Stimulated activated CD4-positive, alpha-beta T cell treated with anti-CD3 and anti-CD28 coated beads, Interleukin-1b, Interleukin-23, amount 100 ng/mL, for 1 hour (primary cell): Measurements from ENCODE around the gene VANGL2.

Source experiments
- DNase-seq, 2 donors: peaks; one replicate each; pipeline ENCODE4 v3.0.0-alpha.2; 2020; ENCODE audit warnings: low read depth in 2 of 2

The VANGL2 gene

DNA sequence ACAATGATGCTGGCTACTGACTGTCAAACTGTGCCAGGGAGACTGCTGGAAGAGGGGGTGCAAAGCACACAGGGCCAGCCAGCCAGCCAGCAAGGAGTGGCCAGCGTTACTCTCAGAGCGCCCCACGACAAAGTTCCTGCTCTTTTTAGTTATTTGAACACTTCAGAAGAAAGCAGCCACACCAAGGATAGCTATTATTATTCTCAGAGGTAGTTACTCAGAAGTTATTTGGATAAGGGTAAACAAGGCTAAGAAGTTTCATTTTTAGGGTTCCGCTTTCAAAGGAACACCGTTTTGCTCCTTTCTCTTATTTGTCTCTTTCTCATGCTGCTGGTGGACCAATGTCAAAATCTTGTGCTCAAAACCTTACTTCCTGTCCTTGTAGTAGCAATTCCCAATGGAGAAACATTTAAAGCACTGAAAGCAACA lies 59.9 kb downstream of the VANGL2 start:
- DNase-seq: no peak

DNA sequence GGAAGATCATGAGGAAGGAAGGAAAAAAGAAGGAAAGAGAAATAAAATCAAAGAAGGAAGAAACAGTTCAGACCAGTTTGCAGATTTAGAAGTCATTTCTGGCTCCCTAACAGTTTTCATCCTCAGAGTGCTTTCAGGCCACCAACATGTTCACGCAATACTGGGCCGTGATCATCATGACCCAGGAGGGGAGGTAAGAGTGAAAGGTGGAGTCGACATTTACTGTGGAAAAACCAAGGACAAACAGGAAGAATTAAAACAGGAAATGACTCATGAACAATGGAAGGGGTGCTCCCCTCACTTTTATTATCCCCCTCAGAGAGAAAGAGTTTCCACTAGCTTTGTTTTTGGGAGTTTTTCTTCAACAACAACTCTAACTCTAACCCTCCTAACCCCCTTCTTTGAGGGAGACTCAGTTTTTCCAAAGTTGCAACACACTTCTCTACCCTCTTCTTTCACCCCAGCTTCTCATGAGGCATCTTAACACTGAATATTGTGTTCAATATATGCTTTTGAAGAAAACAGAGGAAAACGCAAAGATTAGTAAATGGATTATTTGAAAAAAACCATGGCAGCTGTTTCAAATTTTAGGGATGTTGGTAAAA lies 60.4 kb downstream of the VANGL2 start:
- DNase-seq: no peak

DNA sequence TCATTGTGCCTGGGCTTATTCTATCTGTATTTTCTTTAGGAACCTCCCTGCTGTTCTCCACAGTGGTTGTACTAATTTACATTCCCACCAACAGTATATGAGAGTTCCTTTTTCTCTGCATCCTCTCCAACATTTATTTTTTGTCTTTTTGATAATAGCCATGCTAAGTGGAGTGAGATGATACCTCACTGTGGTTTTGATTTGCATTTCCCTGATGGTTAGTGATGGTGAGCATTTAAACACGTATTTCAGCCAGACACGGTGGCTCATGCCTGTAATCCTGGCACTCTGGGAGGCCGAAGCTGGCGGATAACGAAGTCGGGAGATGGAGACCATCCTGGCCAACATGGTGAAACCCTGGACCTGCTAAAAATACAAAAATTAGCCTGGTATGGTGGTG lies 64.8 kb downstream of the VANGL2 start:
- DNase-seq: no peak

DNA sequence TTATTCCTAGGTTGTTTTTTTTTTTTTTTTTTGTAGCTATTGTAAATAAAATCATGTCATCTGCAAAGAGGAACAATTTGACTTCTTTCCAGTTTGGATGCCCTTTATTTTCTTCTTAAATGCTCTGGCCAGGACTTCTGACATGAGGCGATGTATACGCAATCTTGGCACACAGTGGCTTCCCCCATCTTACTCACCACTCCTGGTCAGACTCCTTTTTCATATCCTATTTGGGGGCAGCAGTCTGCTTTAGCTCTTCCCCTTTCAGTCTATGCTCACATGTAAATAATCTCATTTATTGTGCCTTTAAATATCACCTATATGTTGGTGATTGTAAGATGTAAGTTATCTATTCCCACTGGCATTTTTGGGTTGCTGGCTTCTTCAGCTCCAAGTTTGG lies 66.6 kb downstream of the VANGL2 start:
- no peak for DNase-seq

DNA sequence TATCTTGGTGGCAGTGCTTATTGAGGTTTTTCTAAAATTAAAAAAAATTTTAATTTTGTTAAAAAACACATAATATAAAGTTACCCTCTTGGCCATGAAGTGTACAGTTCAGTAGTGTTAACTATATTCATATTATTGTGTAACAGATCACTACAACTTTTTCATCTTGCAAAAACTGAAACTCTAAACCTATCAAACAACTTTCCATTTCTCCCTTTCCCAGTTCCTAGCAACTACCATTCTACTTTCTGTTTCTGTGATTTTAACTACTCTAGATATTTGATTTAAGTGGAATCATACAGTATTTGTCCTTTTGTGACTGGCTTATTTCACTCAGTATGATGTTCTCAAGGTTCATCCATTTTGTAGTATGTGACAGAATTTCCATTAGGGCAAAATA lies 67.2 kb downstream of the VANGL2 start:
- no peak for DNase-seq

DNA sequence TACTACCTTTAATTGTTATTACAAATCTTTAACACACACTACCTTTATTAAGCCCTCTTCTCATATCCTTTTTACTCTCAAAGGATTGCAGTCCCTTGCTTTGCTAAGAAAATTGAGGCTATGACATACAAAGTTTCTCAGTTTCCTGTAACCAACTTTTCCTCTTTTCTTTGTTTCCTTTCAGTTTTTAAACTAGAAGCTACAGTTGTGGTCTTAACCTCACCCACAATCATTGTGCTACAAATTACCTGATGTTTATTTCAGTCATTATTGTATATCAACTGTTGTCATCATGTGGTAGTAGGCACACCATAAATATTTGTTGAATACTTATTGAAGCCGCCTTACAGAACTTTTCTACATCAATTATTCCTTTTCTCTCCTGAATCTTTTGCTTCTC lies 70.9 kb downstream of the VANGL2 start:
- DNase-seq: no peak

DNA sequence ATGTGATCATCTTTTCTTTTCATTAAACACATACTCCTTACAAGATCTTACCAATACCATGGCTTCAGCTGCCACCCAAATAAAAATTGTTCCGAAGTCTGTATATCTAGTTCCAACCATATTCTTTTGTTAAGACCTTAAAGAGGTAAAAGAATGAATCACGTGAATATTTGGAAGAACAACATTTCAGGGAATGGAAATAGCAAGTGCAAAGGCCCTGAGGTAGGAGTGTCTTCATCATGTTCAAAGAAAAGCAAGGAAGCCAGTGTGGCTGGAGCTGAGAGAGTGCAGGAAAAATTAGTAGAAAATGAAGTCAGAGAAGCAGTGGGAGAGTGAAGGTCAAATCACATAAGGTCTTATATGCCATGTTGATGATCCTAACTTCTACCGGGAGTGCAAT lies 71.7 kb downstream of the VANGL2 start:
- DNase-seq: no peak

DNA sequence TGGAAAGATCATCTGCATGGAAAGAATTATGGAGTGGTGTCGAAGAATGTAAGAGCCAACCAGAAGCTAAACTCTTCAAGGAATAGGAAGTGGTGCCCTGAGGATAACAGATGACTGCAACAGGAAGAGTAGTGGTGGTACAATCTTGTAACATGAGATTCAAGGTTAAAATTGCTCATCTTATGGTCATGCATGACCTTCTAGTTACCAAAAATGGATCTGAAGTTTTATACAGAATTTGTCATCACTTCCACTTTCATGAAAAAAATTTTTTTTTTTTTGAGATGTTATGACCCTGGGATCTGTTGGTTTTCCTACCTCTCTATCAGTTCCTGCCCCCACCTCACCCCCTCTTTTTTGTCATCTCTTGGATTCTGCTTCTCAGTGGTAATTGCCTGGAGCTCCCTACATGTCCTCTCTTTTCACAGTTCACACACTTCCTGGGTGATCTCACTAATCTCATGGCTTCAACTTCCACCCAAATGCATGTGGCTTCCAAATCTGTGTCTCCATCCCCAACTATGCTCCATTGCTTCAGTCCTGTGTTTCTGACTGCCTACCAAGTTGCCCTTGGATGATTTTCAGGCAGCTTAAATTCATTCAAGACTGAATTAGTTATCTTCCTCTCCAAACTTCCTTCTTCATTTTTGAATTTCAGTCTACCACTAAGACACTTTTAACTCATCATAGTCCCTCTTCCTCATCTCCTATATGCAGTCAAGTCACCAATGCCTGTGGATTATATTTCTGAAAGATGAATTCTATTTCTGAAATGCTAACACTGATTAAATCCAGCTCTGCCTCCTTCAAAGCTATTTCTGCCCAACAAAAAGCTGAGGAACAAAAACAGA lies 74.3 kb downstream of the VANGL2 start:
- no peak for DNase-seq
